GM21528 (cell line): ENCODE data around the gene RNF32.

Experiments used
- ATAC-seq: cut with Tn5 transposase; IDR thresholded peaks from one replicate; pipeline ENCODE4 v1.9.1; 2021; ENCODE audit warnings: mild to moderate bottlenecking, moderate library complexity; ENCODE audit not compliant: unreplicated experiment, low FRiP score

RNF32 gene

DNA sequence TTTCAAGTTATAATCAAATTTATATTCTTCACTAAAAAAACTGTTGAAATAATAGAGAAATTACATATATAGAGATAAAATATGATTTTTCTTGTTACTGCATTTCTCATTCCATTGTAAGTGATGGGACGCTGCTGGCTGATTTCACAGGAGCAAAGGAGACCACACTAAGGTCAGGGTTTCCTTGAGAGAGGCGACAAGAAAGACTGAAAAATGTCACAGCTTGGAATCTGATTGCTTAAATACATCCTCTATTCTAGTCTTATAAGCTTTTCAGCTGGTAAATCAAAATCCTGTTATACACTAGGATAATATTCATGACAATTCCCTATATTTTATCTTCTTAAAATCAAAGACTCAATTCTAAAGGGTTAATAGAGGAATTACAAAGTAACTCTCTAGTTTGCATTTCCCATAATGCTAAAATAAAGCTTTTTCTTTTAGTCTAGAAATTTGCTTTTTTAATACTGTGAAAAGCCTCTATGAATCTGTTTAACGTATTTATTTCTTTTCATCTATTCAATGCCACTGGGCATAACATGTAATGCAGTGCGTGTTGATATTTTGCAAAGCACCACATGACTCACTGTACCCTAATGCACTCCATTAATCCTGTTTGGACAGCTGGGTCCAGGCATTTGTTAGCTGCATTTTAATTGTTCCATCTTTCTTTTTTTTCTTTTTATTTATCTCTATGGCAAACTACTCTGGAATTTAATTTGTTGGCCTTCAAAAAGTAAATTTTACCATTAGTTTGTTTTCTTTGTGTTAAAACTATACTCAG lies 81.7 kb downstream of the RNF32 start:
- ATAC-seq: no peak

DNA sequence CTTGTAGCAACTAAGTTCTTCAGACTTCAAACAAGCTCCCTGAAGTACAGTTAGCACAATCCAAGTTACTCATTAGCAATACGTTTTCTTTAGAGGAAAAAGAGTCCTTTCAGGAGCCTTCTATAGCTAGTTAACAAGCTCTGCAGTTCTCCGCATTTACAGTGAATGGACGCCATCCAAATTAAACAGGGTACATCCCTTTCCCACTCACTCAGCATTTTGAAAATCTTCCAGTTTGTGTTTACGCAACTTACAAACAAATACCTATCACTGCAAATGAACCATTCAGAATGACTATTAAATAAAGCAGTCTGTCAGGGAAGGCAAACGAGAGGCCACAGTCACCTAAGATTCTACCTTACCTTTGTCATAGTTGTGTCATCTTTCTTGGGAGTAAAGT lies 84.5 kb downstream of the RNF32 start:
- ATAC-seq: no peak

DNA sequence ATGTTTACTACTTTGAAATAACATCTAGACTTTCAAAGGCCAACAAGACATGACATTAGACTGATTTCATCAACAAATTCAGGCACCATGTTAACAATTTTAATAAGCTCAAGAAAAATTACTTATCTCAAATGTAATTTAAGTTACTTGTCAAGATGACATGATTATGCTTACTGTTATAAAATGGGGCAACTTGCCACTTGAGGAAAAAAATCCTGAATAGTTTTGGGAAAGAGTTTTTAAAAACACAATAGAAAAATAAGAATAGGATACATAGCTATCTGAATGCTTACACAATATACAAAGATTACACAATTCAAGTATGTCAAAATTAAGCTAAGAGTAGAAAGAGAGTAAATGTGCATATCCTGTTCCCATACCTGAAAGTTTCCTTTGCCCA lies 85.4 kb downstream of the RNF32 start:
- ATAC-seq: no peak
